Activated CD4-positive, alpha-beta T cell treated with anti-CD3 and anti-CD28 coated beads for 48 hours (primary cell): Measurements from ENCODE around the gene VAV1.
A peak's percentile ranks its signal among the peaks of the same experiment; 100 is the strongest.
"Not testable (repeated sequence)": the region's sequence is repeated elsewhere in the genome, so short reads cannot be mapped to it uniquely, and the experiment has no call there.

Experiments
- DNase-seq: peaks from one replicate; pipeline ENCODE4 v3.0.0-alpha.2; 2020

The VAV1 gene

DNA sequence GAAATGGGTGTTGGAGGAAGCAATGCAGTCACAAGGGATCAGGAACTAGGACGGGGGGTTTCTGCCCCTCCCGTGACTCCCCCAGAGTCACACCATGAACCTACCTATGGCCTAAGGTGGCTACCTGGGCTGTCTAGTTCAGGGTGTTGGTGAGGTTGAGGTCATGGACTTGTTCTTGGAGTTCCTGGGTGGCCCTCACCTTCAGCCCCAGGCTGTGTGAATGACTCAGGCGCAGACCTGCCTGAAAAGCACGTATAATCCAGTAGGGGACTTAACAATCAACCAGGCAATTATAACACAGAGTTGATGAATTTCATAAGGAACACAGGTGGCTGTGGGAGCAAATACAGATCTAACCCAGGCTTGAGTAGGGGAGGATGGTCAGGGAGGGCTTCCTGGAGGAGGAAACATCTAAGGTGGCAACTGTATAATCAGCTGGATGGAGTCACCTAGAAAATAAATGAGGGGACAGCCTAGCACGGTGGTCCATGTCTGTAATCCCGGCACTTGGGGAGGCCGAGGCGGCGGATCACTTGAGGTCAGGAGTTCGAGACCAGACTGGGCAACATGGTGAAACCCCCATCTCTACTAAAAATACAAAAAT lies 89.3 kb downstream of the VAV1 start:
- DNase-seq = peak; percentile 17

GRCh38 chr19:6862673-6863078 lies 90.2 kb downstream of the VAV1 start:
- DNase-seq = peak; percentile 94

- no peak for DNase-seq
These were observed 91.9 kb downstream of the VAV1 start for GRCh38 chr19:6864325-6864940.

GRCh38 chr19:6865849-6866248 lies 93.3 kb downstream of the VAV1 start:
- no peak for DNase-seq

DNA sequence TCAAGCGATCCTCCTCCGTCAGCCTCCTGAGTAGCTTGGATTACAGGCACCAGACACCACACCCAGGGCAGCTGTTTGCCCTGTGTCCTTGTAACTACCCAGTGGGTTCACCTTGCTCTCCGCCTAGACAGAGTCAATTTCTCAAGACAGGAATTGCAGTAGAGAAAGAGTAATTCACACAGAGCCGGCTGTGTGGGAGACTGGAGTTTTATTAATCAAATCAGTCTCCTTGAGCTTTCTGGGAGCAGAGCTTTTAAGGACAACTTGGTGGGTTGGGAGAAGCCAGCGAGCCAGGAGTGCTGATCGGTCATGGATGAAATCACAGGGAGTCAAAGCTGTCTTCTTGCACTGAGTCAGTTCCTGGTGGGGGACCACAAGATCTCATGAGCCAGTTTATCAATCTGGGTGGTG lies 94.2 kb downstream of the VAV1 start:
- no peak for DNase-seq

- DNase-seq = no peak
These were observed 95.8 kb downstream of the VAV1 start for GRCh38 chr19:6868351-6868750.

DNA sequence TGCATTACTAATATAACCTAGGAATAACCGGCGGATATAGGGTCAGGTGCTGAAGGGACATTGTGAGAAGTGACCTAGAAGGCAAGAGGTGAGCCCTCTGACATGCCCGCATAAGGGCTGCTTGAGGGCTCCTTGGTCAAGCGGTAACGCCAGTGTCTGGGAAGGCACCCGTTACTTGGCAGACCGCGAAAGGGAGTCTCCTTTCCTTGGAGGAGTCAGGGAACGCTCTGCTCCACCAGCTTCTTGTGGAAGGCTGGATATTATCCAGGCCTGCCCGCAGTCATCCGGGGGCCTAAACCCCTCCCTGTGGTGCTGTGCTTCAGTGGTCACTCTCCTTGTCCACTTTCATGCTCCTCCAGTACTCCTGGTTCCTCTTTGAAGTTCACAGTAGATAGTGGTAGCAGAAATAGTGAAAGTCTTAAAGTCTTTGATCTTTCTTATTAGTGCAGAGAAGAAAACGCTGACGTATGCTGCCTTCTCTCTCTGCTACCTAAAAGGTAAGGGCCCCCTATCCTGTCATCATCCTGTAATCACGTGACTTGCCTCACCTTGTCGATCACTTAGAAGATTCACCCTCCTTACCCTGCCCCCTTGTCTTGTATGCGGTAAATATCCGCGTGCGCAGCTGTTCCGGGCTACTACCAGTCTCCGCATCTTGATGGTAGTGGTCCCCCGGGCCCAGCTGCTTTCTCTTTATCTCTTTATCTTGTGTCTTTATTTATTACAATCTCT lies 96.8 kb downstream of the VAV1 start:
- DNase-seq = not testable (repeated sequence)

DNA sequence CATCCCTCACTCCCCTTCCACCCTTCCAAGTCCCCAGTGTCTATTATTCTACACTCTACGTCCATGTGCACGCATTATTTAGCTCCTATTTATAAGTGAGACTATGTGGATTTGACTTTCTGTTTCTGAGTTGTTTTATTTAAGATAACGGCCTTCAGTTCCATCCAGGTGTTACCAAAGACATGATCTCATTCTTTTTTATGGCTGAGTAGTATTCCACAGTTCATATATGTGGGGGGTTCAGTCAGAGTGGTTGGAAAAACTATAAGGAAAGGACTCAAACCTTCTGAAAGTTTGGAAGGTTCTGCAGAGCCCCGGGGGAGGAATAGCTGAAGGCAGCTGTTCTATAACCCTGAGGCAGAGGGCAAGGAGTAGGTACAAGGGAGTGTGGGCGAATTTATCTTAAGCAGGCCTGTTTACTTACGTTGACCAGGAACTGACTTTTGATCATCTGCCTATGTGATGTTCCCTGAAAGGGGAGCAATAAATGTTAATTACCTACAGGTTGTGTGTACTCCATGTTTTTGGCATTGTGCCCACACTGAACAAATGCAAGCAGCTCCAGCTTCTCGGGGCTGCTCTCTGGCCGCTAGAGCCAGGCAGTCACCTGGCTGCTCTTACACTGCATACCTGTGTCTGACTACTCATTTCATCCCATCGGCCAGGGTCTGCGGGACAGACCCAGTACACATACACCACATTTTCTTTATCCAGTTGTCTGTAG lies 101.4 kb downstream of the VAV1 start:
- no peak for DNase-seq

GRCh38 chr19:6875218-6875617 lies 102.7 kb downstream of the VAV1 start:
- DNase-seq = no peak

DNA sequence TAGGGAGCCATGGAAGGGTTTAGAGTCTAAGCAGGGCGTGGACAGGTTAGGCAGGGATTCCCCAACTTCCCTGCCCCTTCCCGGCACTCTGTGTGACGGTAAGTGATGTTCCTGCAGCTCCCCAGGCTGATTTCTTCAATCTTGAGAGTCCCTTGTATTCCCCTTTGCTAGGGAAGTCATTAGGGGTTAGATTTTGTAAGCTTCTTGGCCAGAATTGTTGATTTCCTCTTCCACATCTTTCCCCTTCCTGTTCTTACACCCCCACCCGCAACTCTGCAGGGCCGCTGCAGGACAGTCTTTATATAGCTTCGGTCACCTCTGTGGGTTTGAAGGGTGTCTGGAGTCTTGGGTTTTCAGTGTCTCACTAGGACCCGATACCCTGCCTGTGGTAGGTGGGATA lies 104.2 kb downstream of the VAV1 start:
- no peak for DNase-seq

GRCh38 chr19:6877766-6878165 lies 105.3 kb downstream of the VAV1 start:
- DNase-seq = no peak

DNA sequence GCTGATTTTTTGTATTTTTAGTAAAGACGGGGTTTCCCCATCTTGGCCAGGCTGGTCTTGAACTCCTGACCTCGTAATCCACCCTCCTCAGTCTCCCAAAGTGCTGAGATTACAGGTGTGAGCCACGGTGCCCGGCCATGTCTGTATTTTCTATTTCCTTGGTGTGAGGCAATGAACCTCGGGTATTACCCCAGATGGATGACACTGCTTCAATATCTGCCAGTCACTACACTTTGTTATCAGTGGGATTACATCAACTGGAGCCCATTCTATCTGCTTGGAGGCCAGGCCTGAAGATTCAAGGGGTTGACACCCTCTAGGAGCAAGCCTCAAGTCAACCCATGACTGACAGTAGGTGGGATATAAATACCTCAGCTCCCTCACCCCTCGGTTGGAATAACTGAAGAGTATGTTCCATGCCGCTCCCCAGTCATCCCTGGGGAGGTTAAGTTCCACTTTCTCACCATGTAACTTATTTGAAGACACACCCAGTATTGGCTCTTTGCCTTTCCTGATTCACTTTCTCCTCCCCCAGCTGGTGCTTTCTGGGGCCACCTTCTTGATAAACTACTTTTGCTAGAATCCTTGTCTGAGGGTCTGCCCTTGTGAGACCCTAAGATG lies 113.9 kb downstream of the VAV1 start:
- DNase-seq = no peak

DNA sequence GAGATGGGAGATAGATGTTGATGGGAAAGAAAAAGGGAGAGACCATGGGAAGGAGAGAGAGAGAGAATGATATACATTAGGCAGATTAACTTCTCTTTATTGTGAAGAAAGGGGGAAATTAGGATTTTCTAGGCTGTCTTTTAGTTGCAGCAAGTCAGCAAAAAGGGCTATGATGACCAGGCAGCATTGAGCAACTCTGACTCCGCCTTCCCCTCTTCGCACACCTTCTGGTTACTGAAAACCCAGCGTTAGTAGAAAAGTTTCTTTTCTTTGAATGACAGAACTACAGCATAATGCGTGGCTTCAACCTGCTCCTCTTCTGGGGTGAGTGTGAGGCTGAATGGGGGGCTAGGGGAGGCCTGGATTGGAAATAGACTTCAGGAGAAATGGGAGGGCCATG lies 114.8 kb downstream of the VAV1 start, which contains the start of gene ADGRE1:
TSS of gene ADGRE1 (plus strand) at position 264 of the 400 bp plus-strand sequence. CDS start at position 294, 30 bp downstream.
- DNase-seq = peak; percentile 53

- no peak for DNase-seq
These were observed 116.5 kb downstream of the VAV1 start for GRCh38 chr19:6888967-6889366.

- no peak for DNase-seq
These were observed 117.9 kb downstream of the VAV1 start for GRCh38 chr19:6890401-6890913.

DNA sequence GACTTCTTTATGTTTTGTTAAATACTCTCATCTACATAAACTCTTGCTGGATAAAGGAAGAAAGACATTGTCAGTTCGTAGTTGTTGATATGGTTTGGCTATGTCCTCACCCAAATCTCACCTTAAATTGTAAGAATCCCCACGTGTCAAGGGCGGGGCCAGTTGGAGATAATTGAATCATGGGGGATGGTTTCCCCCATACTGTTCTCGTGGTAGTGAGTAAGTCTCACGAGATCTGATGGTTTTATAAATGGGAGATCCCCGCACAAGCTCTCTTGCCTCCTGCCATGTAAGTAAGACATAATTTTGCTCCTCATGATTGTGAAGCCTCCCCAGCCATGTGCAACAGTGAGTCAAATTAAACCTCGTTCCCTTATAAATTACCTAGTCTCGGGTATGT lies 118.4 kb downstream of the VAV1 start:
- DNase-seq = peak; percentile 66

GRCh38 chr19:6891761-6892385 lies 119.4 kb downstream of the VAV1 start:
- DNase-seq = no peak

DNA sequence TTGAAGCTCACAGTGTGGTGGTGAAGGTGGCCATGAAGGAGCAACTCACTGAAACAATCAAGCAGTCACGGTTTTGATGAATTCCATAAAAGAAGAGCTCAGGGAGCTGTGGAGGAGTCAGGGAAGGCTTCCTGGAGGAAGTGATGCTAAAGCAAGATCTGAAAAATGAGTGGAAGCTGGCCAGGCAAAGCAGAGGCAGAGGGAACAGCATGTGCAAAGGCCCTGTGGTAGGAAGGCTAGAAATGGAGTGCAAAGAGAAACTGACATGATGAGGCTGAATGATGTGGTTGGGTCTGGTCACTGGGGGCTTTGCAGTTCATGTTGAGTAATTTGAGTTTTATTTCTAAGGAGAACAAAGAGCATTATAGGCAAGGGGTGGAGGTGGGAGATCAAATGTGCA lies 121.8 kb downstream of the VAV1 start:
- no peak for DNase-seq

- DNase-seq = no peak
These were observed 130.9 kb downstream of the VAV1 start for GRCh38 chr19:6903446-6903845.

DNA sequence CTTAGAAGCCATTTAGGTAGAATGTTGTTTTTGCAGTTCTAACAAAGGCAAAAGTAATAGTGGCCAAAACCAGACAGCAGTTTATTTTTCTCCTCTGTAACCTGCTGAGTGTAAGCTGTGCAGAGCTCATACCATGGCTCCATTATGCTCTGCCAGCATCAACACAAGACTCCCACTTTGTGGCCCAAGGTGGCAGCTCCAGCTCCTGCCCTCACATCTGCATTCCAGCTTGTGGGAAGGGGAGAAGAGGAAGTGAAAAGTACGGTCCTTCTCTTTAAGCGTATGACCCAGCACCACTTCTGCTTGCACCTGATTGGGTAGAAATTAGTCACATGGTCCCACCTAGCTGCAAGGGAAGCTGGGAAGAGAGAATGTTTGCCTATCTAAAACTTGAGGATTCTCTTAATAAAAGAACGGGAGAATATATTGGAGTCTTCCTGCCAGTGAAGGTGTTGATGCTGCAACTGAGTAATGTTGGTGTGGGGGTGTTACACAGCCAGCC lies 134.1 kb downstream of the VAV1 start:
- DNase-seq = no peak
